GM12878 (cell line): ENCODE data around the gene MITF. TPM values are rescaled to one million over a fixed set of nuclear protein-coding genes. Genes with fewer than 3 reads are reported as not detected.

ENCODE experiments used
- ATAC-seq: fragments of 200-7000 bp; cut with Tn5 transposase; 3 replicates; pipeline ENCODE4 v1.9.1; 2020; ENCODE audit warnings: mild to moderate bottlenecking, moderate library complexity
- BruUV-seq: library from RNA; stranded (reverse); fragments of 400-500 nt; replicated peaks from 2 replicates; lab custom pipeline; 2021; lab: Mats Ljungman, UMichigan
- CTCF ChIA-PET: fragments of 300-600 bp; sonication (Branson Sonifier 250); formaldehyde crosslinking; extraction: SDS; loops from one replicate; lab custom pipeline; 2021; ENCODE audit warnings: inconsistent platforms; lab: Yijun Ruan, JAX
- POLR2A ChIA-PET: fragments of 350-600 bp; formaldehyde crosslinking; extraction: SDS; loops from one replicate; lab custom pipeline; 2021; ENCODE audit warnings: inconsistent platforms; lab: Charles Lee
- RAD21 ChIA-PET: fragments of 300-600 bp; sonication (Branson Sonifier 250); formaldehyde crosslinking; loops from one replicate; lab custom pipeline; 2023; ENCODE audit warnings: antibody characterized with exemption; ENCODE audit not compliant: unreplicated experiment; lab: Charles Lee
- SMC1A ChIA-PET: fragments of 300-600 bp; sonication (Branson Sonifier 250); formaldehyde crosslinking; loops from one replicate; lab custom pipeline; 2023; ENCODE audit not compliant: unreplicated experiment, uncharacterized antibody; lab: Charles Lee
- DNase-seq: peaks from one replicate; pipeline ENCODE4 v3.0.0-alpha.2; 2011; ENCODE audit warnings: low read depth, low spot score
- FAIRE-seq: peaks from 3 replicates; lab custom pipeline; 2011; peaks lifted over from hg19 to GRCh38; lab: Jason Lieb, UNC
- H2AFZ ChIP-seq: 2 replicates; pipeline ENCODE4 v1.6.0; 2011; ENCODE audit warnings: low read depth, low read length, control low read depth; ENCODE audit not compliant: control insufficient read depth
- H3K27ac ChIP-seq: 2 replicates; pipeline ENCODE4 v1.5.1; 2011; ENCODE audit warnings: control low read depth; ENCODE audit not compliant: control insufficient read depth, insufficient read depth
- H3K27me3 ChIP-seq, 2 experiments: replicated peaks in 1 of 2; 2 replicates each; pipeline versions ENCODE4 v1.6.0 to v1.6.1; 2011; ENCODE audit warnings: low read length in 1 of 2; ENCODE audit not compliant: control insufficient read depth in 2 of 2, insufficient read depth in 2 of 2
- H3K36me3 ChIP-seq, 2 experiments: 2 replicates each; pipeline ENCODE4 v1.5.1; 2011; ENCODE audit warnings: low read length in 1 of 2; ENCODE audit not compliant: control insufficient read depth in 2 of 2, insufficient read depth in 2 of 2
- H3K4me1 ChIP-seq: 2 replicates; pipeline ENCODE4 v1.6.1; 2011; ENCODE audit warnings: mild to moderate bottlenecking, low read length, moderate library complexity, mixed read lengths; ENCODE audit not compliant: control insufficient read depth, insufficient read depth
- H3K4me2 ChIP-seq: 2 replicates; pipeline ENCODE4 v1.6.0; 2011; ENCODE audit warnings: control low read depth; ENCODE audit not compliant: control insufficient read depth, insufficient read depth
- H3K4me3 ChIP-seq: fragments of 200-600 bp; sonication (generic); 2 replicates; pipeline ENCODE4 v1.5.1; 2016
- H3K79me2 ChIP-seq: 2 replicates; pipeline ENCODE4 v1.6.0; 2011; ENCODE audit warnings: low read length; ENCODE audit not compliant: control insufficient read depth, insufficient read depth
- H3K9ac ChIP-seq: 2 replicates; pipeline ENCODE4 v1.8.0; 2011; ENCODE audit warnings: low read length, control low read depth, mixed read lengths; ENCODE audit not compliant: control insufficient read depth, insufficient read depth
- H3K9me3 ChIP-seq: replicated peaks from 3 replicates; pipeline ENCODE4 v1.5.1; 2011; ENCODE audit warnings: mild to moderate bottlenecking, low read length; ENCODE audit not compliant: control insufficient read depth, insufficient read depth
- H4K20me1 ChIP-seq: 2 replicates; pipeline ENCODE4 v1.6.0; 2011; ENCODE audit not compliant: control insufficient read depth, insufficient read depth
- ATF7 ChIP-seq: fragments of 450-650 bp; IDR thresholded peaks from 2 replicates; pipeline ENCODE4 v1.6.1; 2016; ENCODE audit warnings: low read depth, mild to moderate bottlenecking
- BCL3 ChIP-seq: IDR thresholded peaks from 2 replicates; pipeline ENCODE4 v1.6.1; 2011; ENCODE audit warnings: borderline replicate concordance, low read depth, mild to moderate bottlenecking, moderate library complexity, low read length; ENCODE audit not compliant: insufficient read depth, poor library complexity, severe bottlenecking
- CEBPB ChIP-seq, 2 experiments: fragments of 150-350 bp in 1 of 2; IDR thresholded peaks; 2 replicates each; pipeline ENCODE4 v1.6.1; 2012 to 2014; ENCODE audit warnings: low read depth in 2 of 2, low read length in 2 of 2, borderline replicate concordance in 1 of 2, inconsistent platforms in 1 of 2
- CEBPZ ChIP-seq: fragments of 150-350 bp; IDR thresholded peaks from 2 replicates; pipeline ENCODE4 v1.6.1; 2016; ENCODE audit warnings: low read depth, low read length
- DPF2 ChIP-seq: fragments of 450-650 bp; IDR thresholded peaks from 2 replicates; pipeline ENCODE4 v1.6.1; 2017; ENCODE audit warnings: mild to moderate bottlenecking
- IKZF1 ChIP-seq: fragments of 450-650 bp; conservative IDR thresholded peaks from 2 replicates; pipeline ENCODE4 v1.6.1; 2017; ENCODE audit warnings: antibody characterized with exemption, mild to moderate bottlenecking
- IKZF2 ChIP-seq, 2 experiments: fragments of 450-650 bp; IDR thresholded peaks; 2 replicates each; pipeline ENCODE4 v1.6.1; 2017; ENCODE audit warnings: mild to moderate bottlenecking in 2 of 2, moderate library complexity in 2 of 2
- JUNB ChIP-seq: IDR thresholded peaks from 2 replicates; pipeline ENCODE4 v1.6.1; 2016; ENCODE audit warnings: antibody characterized with exemption, mild to moderate bottlenecking
- KAT2A ChIP-seq: conservative IDR thresholded peaks from 2 replicates; pipeline ENCODE4 v1.6.1; 2011; ENCODE audit warnings: low read depth, low read length; ENCODE audit not compliant: control insufficient read depth
- MTA2 ChIP-seq: fragments of 450-650 bp; IDR thresholded peaks from 2 replicates; pipeline ENCODE4 v1.6.1; 2016; ENCODE audit warnings: low read depth, mild to moderate bottlenecking, moderate library complexity
- NFIC ChIP-seq: IDR thresholded peaks from 2 replicates; pipeline ENCODE4 v1.6.1; 2012; ENCODE audit warnings: low read depth, mild to moderate bottlenecking, inconsistent platforms, low read length, moderate library complexity
- POLR2A ChIP-seq: IDR thresholded peaks from 2 replicates; pipeline ENCODE4 v1.6.1; 2011; ENCODE audit warnings: low read depth, mild to moderate bottlenecking, low read length
- WRNIP1 ChIP-seq: IDR thresholded peaks from 2 replicates; pipeline ENCODE4 v1.6.1; 2011; ENCODE audit warnings: low read depth, low read length, improper control_type of control experiment, borderline replicate concordance
- ZBTB4 ChIP-seq: fragments of 450-650 bp; formaldehyde crosslinking; IDR thresholded peaks from 2 replicates; pipeline ENCODE4 v1.4.0; 2022; ENCODE audit warnings: mild to moderate bottlenecking, moderate library complexity
- ZNF217 ChIP-seq: fragments of 450-650 bp; IDR thresholded peaks from 2 replicates; pipeline ENCODE4 v1.6.1; 2017; ENCODE audit warnings: antibody characterized with exemption, mild to moderate bottlenecking
- ZNF384 ChIP-seq: IDR thresholded peaks from 2 replicates; pipeline ENCODE4 v1.6.1; 2012; ENCODE audit warnings: low read depth, mild to moderate bottlenecking, low read length, improper control_type of control experiment, borderline replicate concordance
- WGBS: methylation state at CpG from one replicate; pipeline ENCODE4 v1.1.6; 2016; ENCODE audit warnings: low lambda C conversion rate; ENCODE audit not compliant: insufficient replicate concordance, insufficient coverage; ENCODE audit errors: missing lambda C conversion rate; 5-methylcytosine and 5-hydroxymethylcytosine counted together
- in situ Hi-C: fragments of 300-500 bp; cut with MboI; formaldehyde crosslinking; loops from 9 replicates; pipeline ENCODE4 v1.14.3; 2018; ENCODE audit warnings: mixed read lengths
- intact Hi-C: fragments of 100-400 bp; cut with micrococcal nuclease; formaldehyde crosslinking; loops from one replicate; pipeline ENCODE4 v1.14.2; 2022; ENCODE audit not compliant: unreplicated experiment
- polyA plus RNA-seq, 11 experiments: library from polyadenylated mRNA; depleted of rRNA in 4 of 11; unstranded in 6 of 11; stranded (reverse) in 5 of 11; fragments of >200 nt; fragmentation: Nextera tagmentation in 4 of 11; fragmentation: Illumina TruSeq in 1 of 11; extraction: Ambion mirVana in 4 of 11; extraction: Trizol in 1 of 11; gene quantifications; 1 replicate in 1 of 11; 2 replicates in 10 of 11; pipeline versions ENCODE4 v1.2.1 to v1.2.3, GENCODE V29; 2011 to 2016; ENCODE audit warnings: inconsistent platforms in 2 of 11, missing spikeins in 2 of 11, low read depth in 1 of 11
- total RNA-seq, 4 experiments: library from RNA; depleted of rRNA in 3 of 4; stranded (reverse); fragments of >200 nt in 3 of 4; fragmentation: Illumina TruSeq in 1 of 4; extraction: Trizol in 1 of 4; gene quantifications; 2 replicates each; pipeline versions ENCODE4 v1.2.1 to v1.2.3, GENCODE V29; 2013 to 2021

Gene MITF
- total and polyA plus RNA-seq, 10 of the 15 experiments (the other 5 are each of a cell fraction or from before 2014, with no cell fraction given): under 0.01 to 0.90 (median 0.06) TPM; not detected in 3

GRCh38 chr3:69764121-69764741 lies 25.0 kb downstream of the MITF start:
- peak; percentile 81 for ATAC-seq
- Histone ChIP-seq H3K79me2 (no peaks in the 10 kb centered on the region), H3K4me2 (no peak overlapping the region), H3K36me3 (no peaks in the 10 kb centered on the region), H3K27ac (no peak overlapping the region), H3K9me3 (no peaks in the 10 kb centered on the region), H3K4me1 (no peaks in the 10 kb centered on the region), H3K27me3 (0 out of 4 replicates have a peak, but pooled peaks cover 0 to 3% of the 10 kb centered on the region in 2 experiments), H2AFZ (no peak overlapping the region), H4K20me1 (no peaks in the 10 kb centered on the region), H3K4me3 (no peak overlapping the region), H3K9ac (no peak overlapping the region)
- DNase-seq: no peak
- CTCF ChIA-PET: no interaction called here
- RAD21 ChIA-PET: no interaction called here
- FAIRE-seq: no peak
- WGBS: 29% methylated on average over 3 of the region's 3 CpGs
- in situ Hi-C loops (no loop called here), intact Hi-C loops (no loop called here)
- no TSS peak for BruUV-seq
- SMC1A ChIA-PET: interaction anchor here (0.8 to 1.1 kb wide), 2 partner anchors 28 to 527 kb away, joined by 3 to 5 read pairs; no protein-coding TSS in a partner anchor
- POLR2A ChIA-PET: no interaction called here
- TF ChIP-seq KAT2A (no peak), CEBPB (IDR thresholded peaks at IDR 0.05; ENCODE audit: borderline replicate concordance in 1 of 2, low read depth in 2 of 2, low read length in 2 of 2) (no peak), JUNB (peak; percentile 35; the same call in 1 of the 2 replicates), IKZF2 (IDR thresholded peaks at IDR 0.05) (peak; percentile 77 to 78), ZNF217 (peak; percentile 53; the same call in 1 of the 2 replicates), IKZF1 (peak; percentile 62), WRNIP1 (no peak), ZNF384 (no peak), MTA2 (peak; percentile 81), NFIC (peak; percentile 32; the same call in 1 of the 2 replicates), POLR2A (no peak), DPF2 (peak; percentile 71), CEBPZ (no peak), BCL3 (no peak), ZBTB4 (CRISPR knock-in tag) (no peak), ATF7 (peak; percentile 61; the same call in 1 of the 2 replicates)
